Stimulated activated naive CD8-positive, alpha-beta T cell treated with anti-CD3 and anti-CD28 coated beads, Interleukin-15, Interleukin-2, amounts not matched to agents 100 U/mL and 50 U/mL, for 24 hours (primary cell): ENCODE measurements around the gene LUZP2.

Experiments
- ATAC-seq: fragments of 150-1000 bp; cut with Tn5 transposase; one replicate; pipeline ENCODE4 v1.10.0; 2021
- DNase-seq: peaks from one replicate; pipeline ENCODE4 v3.0.0; 2021

LUZP2 gene

GRCh38 chr11:24716403-24716802, 219.6 kb downstream of the LUZP2 start:
- ATAC-seq, result no peak
- DNase-seq, result no peak

GRCh38 chr11:24723231-24723630, 226.4 kb downstream of the LUZP2 start:
- DNase-seq, result no peak

GRCh38 chr11:24731554-24731953, 234.7 kb downstream of the LUZP2 start:
- ATAC-seq, result no peak
- no peak for DNase-seq

More at GRCh38 chr11:24723231-24723630, 226.4 kb downstream of the LUZP2 start:
- ATAC-seq, result no peak

- no peak for DNase-seq
- no peak for ATAC-seq
Observed at GRCh38 chr11:24734742-24735237, 237.9 kb downstream of the LUZP2 start.

- ATAC-seq (no peak), DNase-seq (no peak)
Observed at GRCh38 chr11:24738972-24739371, 242.1 kb downstream of the LUZP2 start.

- no peak for DNase-seq
- no peak for ATAC-seq
Observed at GRCh38 chr11:24739637-24740036, 242.8 kb downstream of the LUZP2 start.

GRCh38 chr11:24747275-24748251, 250.7 kb downstream of the LUZP2 start:
- DNase-seq (no peak), ATAC-seq (no peak)

- no peak for DNase-seq
Observed at GRCh38 chr11:24748261-24748660, 251.4 kb downstream of the LUZP2 start.

GRCh38 chr11:24754406-24754805, 257.6 kb downstream of the LUZP2 start:
- no peak for DNase-seq
- no peak for ATAC-seq

More at GRCh38 chr11:24748261-24748660, 251.4 kb downstream of the LUZP2 start:
- ATAC-seq, result no peak

- no peak for ATAC-seq
- no peak for DNase-seq
Observed at GRCh38 chr11:24755260-24755839, 258.5 kb downstream of the LUZP2 start.

GRCh38 chr11:24759742-24760141, 262.9 kb downstream of the LUZP2 start:
- DNase-seq (no peak), ATAC-seq (no peak)

GRCh38 chr11:24760681-24761080, 263.8 kb downstream of the LUZP2 start:
- DNase-seq, result no peak
- no peak for ATAC-seq

GRCh38 chr11:24762076-24762475, 265.2 kb downstream of the LUZP2 start:
- ATAC-seq, result no peak

GRCh38 chr11:24767411-24767810, 270.6 kb downstream of the LUZP2 start:
- ATAC-seq, result no peak
- DNase-seq, result no peak

More at GRCh38 chr11:24762076-24762475, 265.2 kb downstream of the LUZP2 start:
- no peak for DNase-seq

GRCh38 chr11:24773322-24773721, 276.5 kb downstream of the LUZP2 start:
- DNase-seq (no peak), ATAC-seq (no peak)

GRCh38 chr11:24779791-24780190, 282.9 kb downstream of the LUZP2 start:
- ATAC-seq (no peak), DNase-seq (no peak)

GRCh38 chr11:24781288-24781687, 284.4 kb downstream of the LUZP2 start:
- ATAC-seq (no peak), DNase-seq (no peak)

GRCh38 chr11:24793479-24793878, 296.6 kb downstream of the LUZP2 start:
- no peak for ATAC-seq
- no peak for DNase-seq

GRCh38 chr11:24794064-24794463, 297.2 kb downstream of the LUZP2 start:
- ATAC-seq (no peak), DNase-seq (no peak)

- no peak for ATAC-seq
Observed at GRCh38 chr11:24805671-24806070, 308.8 kb downstream of the LUZP2 start.

GRCh38 chr11:24808173-24808572, 311.3 kb downstream of the LUZP2 start:
- ATAC-seq (no peak), DNase-seq (no peak)

More at GRCh38 chr11:24805671-24806070, 308.8 kb downstream of the LUZP2 start:
- no peak for DNase-seq

- no peak for DNase-seq
- ATAC-seq, result no peak
Observed at GRCh38 chr11:24819006-24819405, 322.2 kb downstream of the LUZP2 start.

GRCh38 chr11:24819863-24820434, 323.1 kb downstream of the LUZP2 start:
- DNase-seq, result no peak
- ATAC-seq, result no peak
